Smooth muscle cell (in vitro differentiated cells): Measurements from ENCODE around the gene LCN12. TPM values are rescaled to one million over a fixed set of nuclear protein-coding genes. Genes with fewer than 3 reads are reported as not detected.

Source experiments
- DNase-seq: peaks from one replicate; lab custom pipeline; 2025; ENCODE audit not compliant: unreplicated experiment; lab: John Stamatoyannopoulos, UW
- H2AFZ ChIP-seq: fragments of 200-600 bp; sonication (generic); 2 replicates; pipeline ENCODE4 v1.6.0; 2016; ENCODE audit warnings: antibody characterized with exemption, low read depth, mild to moderate bottlenecking
- H3F3A ChIP-seq: fragments of 200-600 bp; sonication (generic); 2 replicates; pipeline ENCODE4 v1.6.0; 2017; ENCODE audit warnings: antibody characterized with exemption, low read depth
- H3K27ac ChIP-seq: fragments of 200-600 bp; sonication (generic); 2 replicates; pipeline ENCODE4 v1.5.1; 2016; ENCODE audit warnings: low read depth, mild to moderate bottlenecking
- H3K27me3 ChIP-seq: fragments of 200-600 bp; sonication (generic); 2 replicates; pipeline ENCODE4 v1.6.1; 2016; ENCODE audit warnings: low read depth, mild to moderate bottlenecking
- H3K36me3 ChIP-seq: fragments of 200-600 bp; sonication (generic); 2 replicates; pipeline ENCODE4 v1.5.1; 2016; ENCODE audit warnings: low read depth
- H3K4me1 ChIP-seq: fragments of 200-600 bp; sonication (generic); 2 replicates; pipeline ENCODE4 v1.5.1; 2016; ENCODE audit warnings: low read depth
- H3K4me2 ChIP-seq: fragments of 200-600 bp; sonication (generic); 2 replicates; pipeline ENCODE4 v1.6.0; 2016; ENCODE audit warnings: mild to moderate bottlenecking
- H3K4me3 ChIP-seq: fragments of 200-600 bp; sonication (generic); 2 replicates; pipeline ENCODE4 v1.5.1; 2016; ENCODE audit warnings: mild to moderate bottlenecking
- H3K79me2 ChIP-seq: fragments of 200-600 bp; sonication (generic); 2 replicates; pipeline ENCODE4 v1.6.0; 2016; ENCODE audit warnings: low read depth, mild to moderate bottlenecking
- H3K9ac ChIP-seq: fragments of 200-600 bp; sonication (generic); 2 replicates; pipeline ENCODE4 v1.6.0; 2016; ENCODE audit warnings: low read depth
- H3K9me3 ChIP-seq: fragments of 200-600 bp; sonication (generic); replicated peaks from 2 replicates; pipeline ENCODE4 v1.5.1; 2016; ENCODE audit warnings: low read depth
- H4K20me1 ChIP-seq: fragments of 200-600 bp; sonication (generic); 2 replicates; pipeline ENCODE4 v1.6.0; 2016; ENCODE audit warnings: low read depth
- CTCF ChIP-seq: fragments of 200-600 bp; sonication (generic); IDR thresholded peaks from 2 replicates; pipeline ENCODE4 v1.5.1; 2017; ENCODE audit warnings: borderline replicate concordance, mild to moderate bottlenecking, antibody characterized with exemption; ENCODE audit not compliant: insufficient read depth, poor library complexity, severe bottlenecking
- WGBS: methylation state at CpG from one replicate; pipeline ENCODE4 v1.1.7; 2016; ENCODE audit warnings: low lambda C conversion rate; 5-methylcytosine and 5-hydroxymethylcytosine counted together
- polyA plus RNA-seq: library from polyadenylated mRNA; unstranded; fragments of >200 nt; fragmentation: Nextera tagmentation; extraction: Ambion mirVana; gene quantifications from 2 replicates; pipeline ENCODE4 v1.2.1, GENCODE V29; 2016
- total RNA-seq: library from RNA; depleted of rRNA; stranded (reverse); fragments of >200 nt; gene quantifications from 2 replicates; pipeline ENCODE4 v1.2.3, GENCODE V29; 2014

The LCN12 gene
- total and polyA plus RNA-seq, 2 experiments from 2014 or later: not detected

GRCh38 chr9:136994888-136995230, 42.8 kb downstream of the LCN12 start:
- Histone ChIP-seq H3K4me1 (peaks cover 18% of the 10 kb centered on the region), H3K27me3 (no peaks in the 10 kb centered on the region), H3K27ac (no peak overlapping the region), H3K79me2 (no peaks in the 10 kb centered on the region), H3K36me3 (no peaks in the 10 kb centered on the region), H3K9ac (no peak overlapping the region), H3K9me3 (no peaks in the 10 kb centered on the region), H4K20me1 (no peaks in the 10 kb centered on the region), H3K4me2 (peak overlapping the region; percentile 31), H3K4me3 (no peak overlapping the region), H3F3A (peaks cover 3% of the 10 kb centered on the region), H2AFZ (no peak overlapping the region)
- WGBS: 64% methylated on average over 10 of the region's 40 CpGs
- DNase-seq: no peak
- no peak for TF ChIP-seq CTCF

GRCh38 chr9:136995362-136995761, 43.3 kb downstream of the LCN12 start:
- no peaks in the 10 kb centered on the region for H3K9me3 ChIP-seq
- H3K27me3 ChIP-seq: no peaks in the 10 kb centered on the region
- no peak overlapping the region for H3K9ac ChIP-seq
- TF ChIP-seq CTCF: no peak
- no peak overlapping the region for H3K4me3 ChIP-seq
- H3K79me2 ChIP-seq: no peaks in the 10 kb centered on the region
- H3F3A ChIP-seq: peaks cover 3% of the 10 kb centered on the region
- H3K27ac ChIP-seq: no peak overlapping the region
- no peak for DNase-seq
- H3K36me3 ChIP-seq: no peaks in the 10 kb centered on the region
- no peaks in the 10 kb centered on the region for H4K20me1 ChIP-seq
- H3K4me1 ChIP-seq: peaks cover 18% of the 10 kb centered on the region
- 81% methylated on average over 17 of the region's 30 CpGs for WGBS
- no peak overlapping the region for H2AFZ ChIP-seq
- H3K4me2 ChIP-seq: peak overlapping the region; percentile 31

GRCh38 chr9:136995772-136996311, 43.8 kb downstream of the LCN12 start:
- Histone ChIP-seq H3K36me3 (no peaks in the 10 kb centered on the region), H3K4me3 (peak overlapping the region; percentile 40), H3K27me3 (no peaks in the 10 kb centered on the region), H3K9me3 (no peaks in the 10 kb centered on the region), H4K20me1 (no peaks in the 10 kb centered on the region), H3K4me2 (peak overlapping the region; percentile 82), H2AFZ (no peak overlapping the region), H3K27ac (no peak overlapping the region), H3F3A (peaks cover 3% of the 10 kb centered on the region), H3K4me1 (peaks cover 18% of the 10 kb centered on the region), H3K9ac (no peak overlapping the region), H3K79me2 (no peaks in the 10 kb centered on the region)
- 66% methylated on average over 9 of the region's 12 CpGs for WGBS
- no peak for TF ChIP-seq CTCF
- no peak for DNase-seq
